ENCODE measurements around the gene CTU2. TPM values are rescaled to one million over a fixed set of nuclear protein-coding genes. Genes with fewer than 3 reads are reported as not detected.

The CTU2 gene
- total RNA-seq, 4 donors from 2014 or later: 9.4 to 9.9 (median 9.5) TPM

DNA sequence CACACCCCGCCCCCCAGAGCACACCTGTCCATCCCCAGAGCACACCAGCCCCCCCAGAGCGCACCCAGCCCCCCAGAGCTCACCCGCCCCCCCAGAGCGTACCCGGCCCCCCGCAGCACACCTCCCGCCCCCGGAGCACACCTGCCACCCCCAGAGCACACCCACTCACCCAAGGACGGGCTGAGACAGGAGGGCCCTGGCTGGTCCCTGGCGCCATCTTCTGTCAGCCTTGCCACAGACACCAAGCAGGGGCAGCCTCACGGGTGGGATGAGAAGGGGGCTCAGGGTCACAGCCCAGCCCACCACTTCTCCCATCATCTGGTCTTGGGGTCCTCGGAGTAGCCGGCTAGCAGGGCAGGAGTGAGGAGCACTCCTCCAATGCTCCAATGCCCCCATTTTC, 46.9 kb downstream of the CTU2 start:
- intact Hi-C loops (cut with DNase I; ENCODE audit: low total_unique reads): no loop called here
- H3K4me3 ChIP-seq (ENCODE audit: low read depth, poor library complexity, severe bottlenecking): no peak overlapping the region
- 79 to 83% methylated on average over 3 to 5 of the region's 13 CpGs for WGBS, 2 donors
- DNase-seq (ENCODE audit: low spot score in 2 of 2): no peak
- no peak for TF ChIP-seq POLR2A (IDR thresholded peaks at IDR 0.05)
- TF ChIP-seq, protein P1, sequence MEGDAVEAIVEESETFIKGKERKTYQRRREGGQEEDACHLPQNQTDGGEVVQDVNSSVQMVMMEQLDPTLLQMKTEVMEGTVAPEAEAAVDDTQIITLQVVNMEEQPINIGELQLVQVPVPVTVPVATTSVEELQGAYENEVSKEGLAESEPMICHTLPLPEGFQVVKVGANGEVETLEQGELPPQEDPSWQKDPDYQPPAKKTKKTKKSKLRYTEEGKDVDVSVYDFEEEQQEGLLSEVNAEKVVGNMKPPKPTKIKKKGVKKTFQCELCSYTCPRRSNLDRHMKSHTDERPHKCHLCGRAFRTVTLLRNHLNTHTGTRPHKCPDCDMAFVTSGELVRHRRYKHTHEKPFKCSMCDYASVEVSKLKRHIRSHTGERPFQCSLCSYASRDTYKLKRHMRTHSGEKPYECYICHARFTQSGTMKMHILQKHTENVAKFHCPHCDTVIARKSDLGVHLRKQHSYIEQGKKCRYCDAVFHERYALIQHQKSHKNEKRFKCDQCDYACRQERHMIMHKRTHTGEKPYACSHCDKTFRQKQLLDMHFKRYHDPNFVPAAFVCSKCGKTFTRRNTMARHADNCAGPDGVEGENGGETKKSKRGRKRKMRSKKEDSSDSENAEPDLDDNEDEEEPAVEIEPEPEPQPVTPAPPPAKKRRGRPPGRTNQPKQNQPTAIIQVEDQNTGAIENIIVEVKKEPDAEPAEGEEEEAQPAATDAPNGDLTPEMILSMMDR (IDR thresholded peaks at IDR 0.05): no peak

DNA sequence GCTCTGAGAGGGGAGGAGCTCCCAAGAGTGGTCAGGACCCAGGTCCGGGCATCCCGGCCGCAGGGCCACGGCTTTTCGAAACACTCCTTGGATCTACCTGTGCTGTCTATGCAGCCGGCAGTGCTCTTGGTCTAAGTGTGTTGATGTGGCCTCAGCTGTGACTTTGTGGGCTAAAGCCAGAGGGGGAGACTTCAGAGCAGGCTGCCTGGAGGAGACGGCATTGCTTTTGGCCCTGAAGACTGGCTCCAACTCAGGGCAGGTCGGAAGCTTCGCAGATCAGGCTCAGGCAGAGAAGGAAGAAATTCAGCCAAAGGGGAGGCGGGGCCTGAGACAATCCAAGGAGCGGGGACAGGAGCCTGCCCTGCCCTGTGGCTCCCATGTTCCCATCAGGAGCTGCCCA, 47.3 kb downstream of the CTU2 start:
- intact Hi-C loops (cut with DNase I; ENCODE audit: low total_unique reads): no loop called here
- 70 to 80% methylated on average over 8 to 11 of the region's 11 CpGs for WGBS, 2 donors
- no peak for TF ChIP-seq POLR2A (IDR thresholded peaks at IDR 0.05)
- TF ChIP-seq, protein P1 (IDR thresholded peaks at IDR 0.05): no peak
- no peak overlapping the region for H3K4me3 ChIP-seq (ENCODE audit: low read depth, poor library complexity, severe bottlenecking)
- DNase-seq (ENCODE audit: low spot score in 2 of 2): no peak

DNA sequence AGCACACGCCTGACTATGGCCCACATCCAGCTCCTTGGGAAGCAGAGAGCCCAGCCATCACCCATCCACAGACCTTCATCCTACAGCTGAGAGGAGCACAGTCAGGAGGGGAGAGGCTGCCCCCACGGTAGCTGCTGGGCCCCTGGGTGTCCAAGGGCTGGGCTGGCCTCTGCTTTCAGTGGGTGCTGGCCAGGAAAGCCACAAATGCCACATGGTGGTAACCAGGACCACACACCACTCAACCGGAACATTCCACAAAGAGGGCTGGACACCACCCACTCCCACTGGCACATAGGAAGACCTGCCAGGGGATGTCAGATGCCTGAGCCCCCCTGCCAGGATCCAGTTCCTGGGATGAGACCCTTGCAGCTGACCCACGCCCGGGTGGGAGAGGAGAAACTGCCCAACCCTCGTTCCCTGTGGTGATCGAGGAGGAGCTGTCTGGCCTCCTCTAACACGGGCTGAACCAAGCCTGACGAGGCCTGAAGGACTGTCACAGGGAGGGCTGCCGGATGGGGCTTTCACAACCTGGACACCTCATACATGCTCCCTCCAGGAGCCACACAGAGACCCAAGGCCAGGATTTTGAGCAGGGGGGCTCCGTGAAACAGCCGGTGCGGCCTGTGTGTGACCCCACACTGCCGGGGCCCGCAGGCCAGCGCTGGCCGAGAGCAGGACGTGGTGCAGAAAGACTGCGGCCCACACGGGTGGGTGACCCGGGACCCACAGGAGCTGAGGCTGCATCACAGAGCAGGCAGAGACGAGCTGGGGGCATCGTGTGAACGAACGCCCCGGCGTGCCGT, 48.0 kb downstream of the CTU2 start:
- intact Hi-C loops (cut with DNase I; ENCODE audit: low total_unique reads): no loop called here
- no peak overlapping the region for H3K4me3 ChIP-seq (ENCODE audit: low read depth, poor library complexity, severe bottlenecking)
- no peak for TF ChIP-seq POLR2A (IDR thresholded peaks at IDR 0.05)
- TF ChIP-seq, protein P1 (IDR thresholded peaks at IDR 0.05): no peak
- DNase-seq (ENCODE audit: low spot score in 2 of 2): no peak
- WGBS, 2 donors: 87 to 91% methylated on average over 25 to 27 of the region's 28 CpGs

DNA sequence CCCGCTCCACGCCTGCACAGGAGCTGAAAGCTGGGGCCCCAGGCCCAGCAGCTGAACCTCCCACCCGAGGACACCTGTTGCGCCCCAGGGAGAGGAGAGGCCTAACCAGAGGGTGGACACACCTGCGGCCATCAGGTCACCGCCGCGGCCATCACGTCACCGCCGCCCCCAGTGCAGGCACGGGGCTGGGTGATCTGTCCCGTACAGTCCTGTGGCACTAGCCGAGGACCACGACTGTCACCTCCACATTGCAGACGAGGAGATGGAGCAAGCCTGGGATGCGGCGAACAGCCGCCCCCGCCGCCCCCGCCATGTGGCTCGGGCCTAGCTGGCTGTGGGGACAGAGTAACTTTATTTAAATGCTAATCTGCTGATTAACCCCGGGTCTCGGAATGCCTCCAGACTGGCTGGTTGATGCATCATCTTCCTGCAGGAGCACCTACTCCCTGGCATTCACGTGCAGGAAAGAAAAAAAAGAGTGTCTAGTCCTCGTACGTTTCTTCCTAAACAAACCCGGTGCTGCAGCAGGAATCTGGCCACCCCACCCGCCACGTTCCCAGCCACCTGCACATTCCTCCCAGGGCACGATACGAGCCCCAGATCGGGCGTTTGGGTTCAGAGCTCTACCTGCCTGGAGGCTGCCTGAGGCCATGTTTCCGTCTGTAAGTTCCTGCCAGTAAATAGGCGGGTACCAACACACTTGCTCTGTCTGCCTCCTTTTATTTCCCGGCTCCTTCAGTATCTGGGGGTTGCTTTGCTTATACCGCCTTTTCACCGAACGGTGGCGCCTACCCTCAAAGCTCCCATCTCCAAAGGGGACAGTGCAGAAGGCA, 48.8 kb downstream of the CTU2 start:
- intact Hi-C loops (cut with DNase I; ENCODE audit: low total_unique reads): no loop called here
- TF ChIP-seq, protein P1 (IDR thresholded peaks at IDR 0.05): no peak
- no peak for TF ChIP-seq POLR2A (IDR thresholded peaks at IDR 0.05)
- 53 to 65% methylated on average over 21 to 42 of the region's 42 CpGs for WGBS, 2 donors

DNA sequence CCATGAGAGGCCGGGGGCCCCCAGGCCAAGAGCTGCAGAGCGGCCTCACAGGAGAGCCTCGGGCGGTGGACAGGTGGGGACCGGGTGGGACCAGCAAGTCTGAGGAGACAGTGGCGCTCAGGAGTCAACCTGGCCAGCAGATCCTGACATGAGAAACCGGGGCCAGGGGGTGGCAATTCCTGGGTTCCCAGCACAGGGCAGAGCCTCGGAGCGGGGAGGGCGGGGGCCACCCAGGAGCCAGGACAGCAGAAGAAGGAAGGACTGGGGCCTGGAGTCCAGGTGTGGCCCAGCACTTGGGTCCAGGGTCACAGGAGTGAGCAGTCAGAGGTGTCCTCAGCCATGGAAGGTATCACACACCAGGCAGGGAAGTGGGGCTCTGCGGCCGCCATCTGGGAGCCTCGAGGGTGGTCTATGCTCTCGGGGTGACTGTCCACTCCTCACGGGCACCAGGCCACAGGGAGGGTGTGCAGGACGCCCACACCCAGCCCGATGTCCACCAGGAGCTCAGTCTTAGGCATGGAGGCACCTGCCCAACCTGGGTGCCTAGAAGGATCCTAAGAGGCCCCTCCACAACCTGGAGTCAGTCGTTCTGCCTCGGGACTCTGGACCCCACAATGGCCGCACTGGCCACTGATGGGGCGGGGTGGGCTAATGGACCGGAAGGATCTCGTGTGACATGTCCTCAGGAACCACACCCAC, 49.6 kb downstream of the CTU2 start:
- TF ChIP-seq POLR2A (IDR thresholded peaks at IDR 0.05): no peak
- TF ChIP-seq, protein P1 (IDR thresholded peaks at IDR 0.05): no peak
- no peak for DNase-seq (ENCODE audit: low spot score in 2 of 2)
- 75 to 76% methylated on average over 12 to 23 of the region's 23 CpGs for WGBS, 2 donors
- intact Hi-C loops (cut with DNase I; ENCODE audit: low total_unique reads): no loop called here
- no peak overlapping the region for H3K4me3 ChIP-seq (ENCODE audit: low read depth, poor library complexity, severe bottlenecking)

More for the DNA sequence above, 48.8 kb downstream of the CTU2 start:
- DNase-seq (ENCODE audit: low spot score in 2 of 2): no peak
- H3K4me3 ChIP-seq (ENCODE audit: low read depth, poor library complexity, severe bottlenecking): no peak overlapping the region
